ENCODE results near the gene PLPPR3. TPM values are rescaled to one million over a fixed set of nuclear protein-coding genes. Genes with fewer than 3 reads are reported as not detected.
"Not testable (repeated sequence)": the region's sequence is repeated elsewhere in the genome, so short reads cannot be mapped to it uniquely, and the experiment has no call there.

Gene PLPPR3
- polyA plus RNA-seq, 1 donor from 2014 or later, result 239 TPM

GRCh38 chr19:854549-854948 lies 32.8 kb upstream of the PLPPR3 start:
- H3K27ac ChIP-seq (ENCODE audit: low read length), result no peak overlapping the region
- H3K9ac ChIP-seq (ENCODE audit: low read length), result no peak overlapping the region
- H3K4me2 ChIP-seq (ENCODE audit: low read length), result no peak overlapping the region
- no peaks in the 10 kb centered on the region for H3K36me3 ChIP-seq (ENCODE audit: insufficient read depth, low read length)
- no peaks in the 10 kb centered on the region for H3K79me2 ChIP-seq (replicated peaks; ENCODE audit: insufficient read depth, low read length)
- H4K20me1 ChIP-seq (ENCODE audit: insufficient read depth), result no peaks in the 10 kb centered on the region
- no peaks in the 10 kb centered on the region for H3K9me2 ChIP-seq (ENCODE audit: insufficient read depth, low read length)
- TF ChIP-seq TAF1 (IDR thresholded peaks at IDR 0.05; ENCODE audit: low read depth) (no peak), MXI1 (conservative IDR thresholded peaks at IDR 0.05; ENCODE audit: poor library complexity, severe bottlenecking) (no peak), RAD21 (conservative IDR thresholded peaks at IDR 0.05) (no peak)
- H3F3A ChIP-seq (ENCODE audit: insufficient read depth, low read length, poor library complexity, severe bottlenecking), result no peaks in the 10 kb centered on the region
- H3K9me3 ChIP-seq (ENCODE audit: low read length), result no peaks in the 10 kb centered on the region
- no peak overlapping the region for H3K4me3 ChIP-seq (ENCODE audit: low read length)
- peaks cover 15% of the 10 kb centered on the region for H3K27me3 ChIP-seq (ENCODE audit: insufficient read depth, low read depth, low read length)
- no peak overlapping the region for H2AFZ ChIP-seq (ENCODE audit: low read depth, low read length)

GRCh38 chr19:853614-854220 lies 32.0 kb upstream of the PLPPR3 start:
- not testable (repeated sequence) for H3K36me3 ChIP-seq (ENCODE audit: insufficient read depth, low read length); H3F3A ChIP-seq (ENCODE audit: insufficient read depth, low read length, poor library complexity, severe bottlenecking); H3K79me2 ChIP-seq (replicated peaks; ENCODE audit: insufficient read depth, low read length); H4K20me1 ChIP-seq (ENCODE audit: insufficient read depth); H3K4me3 ChIP-seq (ENCODE audit: low read length); H3K9ac ChIP-seq (ENCODE audit: low read length); H3K27me3 ChIP-seq (ENCODE audit: insufficient read depth, low read depth, low read length); H3K9me3 ChIP-seq (ENCODE audit: low read length); H3K27ac ChIP-seq (ENCODE audit: low read length); H3K9me2 ChIP-seq (ENCODE audit: insufficient read depth, low read length); H2AFZ ChIP-seq (ENCODE audit: low read depth, low read length); H3K4me2 ChIP-seq (ENCODE audit: low read length)

- H3K9me3 ChIP-seq (ENCODE audit: low read length), result no peaks in the 10 kb centered on the region
- no peak overlapping the region for H3K4me2 ChIP-seq (ENCODE audit: low read length)
- H3K36me3 ChIP-seq (ENCODE audit: insufficient read depth, low read length), result no peaks in the 10 kb centered on the region
- no peak overlapping the region for H3K4me3 ChIP-seq (ENCODE audit: low read length)
- no peaks in the 10 kb centered on the region for H3K9me2 ChIP-seq (ENCODE audit: insufficient read depth, low read length)
- peaks cover under 1% of the 10 kb centered on the region for H3K27me3 ChIP-seq (ENCODE audit: insufficient read depth, low read depth, low read length)
- no peaks in the 10 kb centered on the region for H3K79me2 ChIP-seq (replicated peaks; ENCODE audit: insufficient read depth, low read length)
- TF ChIP-seq RAD21 (conservative IDR thresholded peaks at IDR 0.05) (no peak), CTCF (IDR thresholded peaks at IDR 0.05; ENCODE audit: poor library complexity, severe bottlenecking) (no peak), EP300 (conservative IDR thresholded peaks at IDR 0.05; ENCODE audit: poor library complexity, severe bottlenecking) (no peak), REST (IDR thresholded peaks at IDR 0.05; ENCODE audit: borderline replicate concordance) (no peak), POLR2AphosphoS5 (IDR thresholded peaks at IDR 0.05) (no peak), SMC3 (conservative IDR thresholded peaks at IDR 0.05; ENCODE audit: poor library complexity) (no peak)
- no peak overlapping the region for H3K27ac ChIP-seq (ENCODE audit: low read length)
- no peaks in the 10 kb centered on the region for H3F3A ChIP-seq (ENCODE audit: insufficient read depth, low read length, poor library complexity, severe bottlenecking)
- H3K9ac ChIP-seq (ENCODE audit: low read length), result no peak overlapping the region
- no peaks in the 10 kb centered on the region for H4K20me1 ChIP-seq (ENCODE audit: insufficient read depth)
- no peak overlapping the region for H2AFZ ChIP-seq (ENCODE audit: low read depth, low read length)
Measured at GRCh38 chr19:853014-853585, 31.3 kb upstream of the PLPPR3 start.
